Peyer's patch (tissue), 4 donors: ENCODE measurements around the gene DNAJC8. TPM values are rescaled to one million over a fixed set of nuclear protein-coding genes. Genes with fewer than 3 reads are reported as not detected.
A peak's percentile ranks its signal among the peaks of the same experiment; 100 is the strongest.

Experiments
- DNase-seq, 3 donors: peaks; one replicate each; pipeline ENCODE4 v3.0.0-alpha.2; 2017 to 2019
- H3K27ac ChIP-seq, 4 donors: fragments of 200-600 bp; sonication (generic); one replicate each; pipeline ENCODE4 v1.5.1; 2016 to 2019
- H3K27me3 ChIP-seq, 2 donors: fragments of 200-600 bp; sonication (generic); one replicate each; pipeline ENCODE4 v1.5.1; 2019
- H3K36me3 ChIP-seq, 3 donors: fragments of 200-600 bp; sonication (generic); one replicate each; pipeline ENCODE4 v1.5.1; 2016 to 2019
- H3K4me1 ChIP-seq, 4 donors: fragments of 200-600 bp; sonication (generic); one replicate each; pipeline ENCODE4 v1.5.1; 2016 to 2019
- H3K4me3 ChIP-seq, 4 donors: fragments of 200-600 bp; sonication (generic); 1 replicate in 3 of 4; 2 replicates in 1 of 4; pipeline ENCODE4 v1.5.1; 2016 to 2019; ENCODE audit warnings: mild to moderate bottlenecking in 1 of 4
- H3K9me3 ChIP-seq, 4 donors: fragments of 200-600 bp; sonication (generic); one replicate each; pipeline ENCODE4 v1.5.1; 2016 to 2019; ENCODE audit warnings: mild to moderate bottlenecking in 1 of 4
- POLR2A ChIP-seq, 2 donors: fragments of 450-650 bp; IDR thresholded peaks; one replicate each; pipeline ENCODE4 v1.5.1; 2017; ENCODE audit warnings: antibody characterized with exemption in 2 of 2, mild to moderate bottlenecking in 2 of 2, moderate library complexity in 2 of 2
- total RNA-seq, 4 donors: library from RNA; depleted of rRNA; stranded (reverse); fragments of >200 nt; gene quantifications; one replicate each; pipeline ENCODE4 v1.1.0, GENCODE V29; 2016
- TF ChIP-seq, protein P1 (sequence below), 6 experiments: fragments of 450-650 bp in 4 of 6; fragments of 200-600 bp in 2 of 6; sonication (generic) in 1 of 6; IDR thresholded peaks; one replicate each; pipeline ENCODE4 v1.5.1; 2017 to 2019; ENCODE audit warnings: antibody characterized with exemption in 6 of 6, mild to moderate bottlenecking in 3 of 6, moderate library complexity in 1 of 6

Gene DNAJC8
- total RNA-seq, 4 donors from 2014 or later = 25.9 to 52.8 (median 33.0) TPM

DNA sequence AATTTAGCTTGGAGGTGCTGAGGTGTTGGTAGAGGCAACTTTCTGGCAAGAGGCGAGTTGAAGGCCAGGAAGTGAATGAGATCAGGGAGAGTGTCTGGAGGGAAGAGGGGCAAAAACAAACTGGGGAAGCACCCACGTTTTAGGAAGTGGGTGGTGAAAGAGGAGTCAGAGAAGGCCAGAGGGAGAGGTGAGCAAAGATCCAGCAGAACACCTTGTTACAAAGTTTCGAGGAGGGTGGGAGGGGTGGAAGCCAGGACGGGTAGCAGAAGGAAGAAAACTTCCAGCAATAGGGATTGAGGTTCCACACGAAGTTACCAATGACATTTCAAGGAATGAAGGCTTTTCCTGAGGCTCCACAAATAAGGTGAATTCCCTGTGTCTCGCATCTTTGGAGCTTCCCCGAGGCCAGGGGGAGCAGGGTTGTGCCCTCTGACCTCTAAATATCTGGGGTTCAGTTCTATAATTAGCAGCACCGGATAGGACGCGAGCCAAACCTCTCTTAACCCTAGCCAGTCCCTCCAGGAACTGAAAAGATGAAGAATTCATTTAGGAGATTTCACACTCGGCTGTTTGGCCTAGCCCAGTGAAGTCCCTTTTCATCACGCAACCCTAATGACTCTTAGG is 25.9 kb upstream of the DNAJC8 start:
- Histone ChIP-seq H3K27ac (peak overlapping the region in 2 of 4 donors; percentile 67 to 94), H3K4me3 (peak overlapping the region; percentile 68 to 99 (median 86)), H3K9me3 (no peaks in the 10 kb centered on the region), H3K36me3 (no peaks in the 10 kb centered on the region), H3K4me1 (peaks cover 0 to 33% (median 0%) of the 10 kb centered on the region in 4 donors), H3K27me3 (no peaks in the 10 kb centered on the region)
- TF ChIP-seq POLR2A (IDR thresholded peaks at IDR 0.05) = no peak
- TF ChIP-seq, protein P1, sequence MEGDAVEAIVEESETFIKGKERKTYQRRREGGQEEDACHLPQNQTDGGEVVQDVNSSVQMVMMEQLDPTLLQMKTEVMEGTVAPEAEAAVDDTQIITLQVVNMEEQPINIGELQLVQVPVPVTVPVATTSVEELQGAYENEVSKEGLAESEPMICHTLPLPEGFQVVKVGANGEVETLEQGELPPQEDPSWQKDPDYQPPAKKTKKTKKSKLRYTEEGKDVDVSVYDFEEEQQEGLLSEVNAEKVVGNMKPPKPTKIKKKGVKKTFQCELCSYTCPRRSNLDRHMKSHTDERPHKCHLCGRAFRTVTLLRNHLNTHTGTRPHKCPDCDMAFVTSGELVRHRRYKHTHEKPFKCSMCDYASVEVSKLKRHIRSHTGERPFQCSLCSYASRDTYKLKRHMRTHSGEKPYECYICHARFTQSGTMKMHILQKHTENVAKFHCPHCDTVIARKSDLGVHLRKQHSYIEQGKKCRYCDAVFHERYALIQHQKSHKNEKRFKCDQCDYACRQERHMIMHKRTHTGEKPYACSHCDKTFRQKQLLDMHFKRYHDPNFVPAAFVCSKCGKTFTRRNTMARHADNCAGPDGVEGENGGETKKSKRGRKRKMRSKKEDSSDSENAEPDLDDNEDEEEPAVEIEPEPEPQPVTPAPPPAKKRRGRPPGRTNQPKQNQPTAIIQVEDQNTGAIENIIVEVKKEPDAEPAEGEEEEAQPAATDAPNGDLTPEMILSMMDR (IDR thresholded peaks at IDR 0.05) = no peak
- DNase-seq = no peak

DNA sequence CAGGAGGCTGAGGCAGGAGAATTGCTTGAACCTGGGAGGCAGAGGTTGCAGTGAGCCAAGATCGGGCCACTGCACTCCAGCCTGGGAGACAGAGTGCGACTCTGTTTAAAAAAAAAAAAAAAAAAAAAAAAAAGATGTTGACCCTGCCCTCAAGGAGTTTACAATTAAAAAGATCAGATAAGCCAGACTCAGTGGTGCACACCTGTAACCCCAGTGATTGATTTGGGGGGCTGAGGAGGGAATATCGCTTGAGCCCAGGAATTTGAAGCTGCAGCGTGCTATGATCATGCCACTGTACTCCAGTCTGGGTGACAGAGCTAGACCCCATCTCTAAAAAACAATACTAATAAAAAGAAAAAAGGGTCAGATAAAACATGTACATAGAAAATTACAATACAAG is 24.9 kb upstream of the DNAJC8 start:
- DNase-seq = no peak
- no peaks in the 10 kb centered on the region for H3K36me3 ChIP-seq
- H3K27me3 ChIP-seq = no peaks in the 10 kb centered on the region
- H3K4me1 ChIP-seq = peaks cover 0 to 24% (median 0%) of the 10 kb centered on the region in 4 donors
- no peaks in the 10 kb centered on the region for H3K9me3 ChIP-seq
- H3K27ac ChIP-seq = no peak overlapping the region
- H3K4me3 ChIP-seq = no peak overlapping the region
- no peak for TF ChIP-seq POLR2A (IDR thresholded peaks at IDR 0.05)
- TF ChIP-seq, protein P1 (IDR thresholded peaks at IDR 0.05) = no peak

DNA sequence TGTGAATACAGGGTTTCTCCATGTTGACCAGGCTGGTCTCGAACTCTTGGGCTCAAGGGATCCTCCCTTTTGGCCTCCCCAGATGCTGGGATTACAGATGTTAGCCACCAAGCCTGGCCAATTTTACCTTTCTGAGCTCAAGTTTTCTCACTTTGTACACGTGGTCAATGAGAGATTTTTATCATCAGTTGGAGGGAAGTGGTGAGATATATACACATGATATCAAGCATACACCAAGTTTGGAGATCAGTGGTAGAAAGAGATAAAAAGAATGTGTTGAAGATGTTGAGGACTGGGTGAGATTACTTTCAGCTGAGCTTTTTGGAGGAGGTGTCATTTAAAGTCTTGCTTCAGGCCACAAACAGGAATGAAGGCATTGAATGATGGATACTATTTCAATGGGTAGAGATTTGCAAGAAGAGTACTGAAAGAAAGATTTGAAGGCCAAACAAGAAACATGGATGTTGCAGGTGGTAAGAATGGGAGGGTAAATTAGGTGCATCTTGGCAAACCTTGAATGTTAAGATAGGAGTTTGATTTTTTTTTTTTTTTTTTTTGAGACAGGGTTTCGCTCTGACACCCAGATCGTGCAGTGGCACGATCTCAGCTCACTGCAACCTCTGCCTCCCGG is 23.5 kb upstream of the DNAJC8 start:
- no peak for TF ChIP-seq POLR2A (IDR thresholded peaks at IDR 0.05)
- TF ChIP-seq, protein P1 (IDR thresholded peaks at IDR 0.05) = no peak
- H3K36me3 ChIP-seq = no peaks in the 10 kb centered on the region
- H3K4me3 ChIP-seq = no peak overlapping the region
- peaks cover 0 to 12% (median 0%) of the 10 kb centered on the region in 4 donors for H3K4me1 ChIP-seq
- DNase-seq = no peak
- peak overlapping the region in 1 of 4 donors; percentile 3 for H3K27ac ChIP-seq
- H3K27me3 ChIP-seq = no peaks in the 10 kb centered on the region
- H3K9me3 ChIP-seq = no peaks in the 10 kb centered on the region

DNA sequence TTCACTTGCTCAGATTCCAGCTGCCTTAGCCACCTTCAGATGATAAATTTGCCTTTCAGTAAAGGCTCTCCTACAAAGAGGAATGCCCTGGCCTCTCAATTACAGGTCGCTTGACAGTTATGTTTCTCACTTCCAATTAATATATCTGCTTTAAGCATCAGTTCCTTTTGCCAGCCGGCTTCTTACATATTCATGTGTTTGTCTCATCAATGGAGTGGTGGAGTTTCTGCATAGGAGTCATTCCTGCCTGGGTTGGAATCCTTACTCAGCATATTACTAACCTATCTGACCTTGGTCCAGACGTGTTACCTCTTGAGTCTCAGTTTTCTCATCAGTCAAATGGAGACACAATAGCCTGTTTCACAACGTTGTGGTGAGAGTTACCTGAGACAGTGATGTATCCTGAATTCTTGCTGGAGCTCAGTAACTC is 17.1 kb upstream of the DNAJC8 start:
- Histone ChIP-seq H3K27me3 (no peaks in the 10 kb centered on the region), H3K27ac (no peak overlapping the region), H3K36me3 (no peaks in the 10 kb centered on the region), H3K9me3 (no peaks in the 10 kb centered on the region), H3K4me1 (peaks cover 9 to 22% (median 16%) of the 10 kb centered on the region in 4 donors), H3K4me3 (no peak overlapping the region)
- no peak for TF ChIP-seq POLR2A (IDR thresholded peaks at IDR 0.05)
- TF ChIP-seq, protein P1 (IDR thresholded peaks at IDR 0.05) = no peak
- no peak for DNase-seq

DNA sequence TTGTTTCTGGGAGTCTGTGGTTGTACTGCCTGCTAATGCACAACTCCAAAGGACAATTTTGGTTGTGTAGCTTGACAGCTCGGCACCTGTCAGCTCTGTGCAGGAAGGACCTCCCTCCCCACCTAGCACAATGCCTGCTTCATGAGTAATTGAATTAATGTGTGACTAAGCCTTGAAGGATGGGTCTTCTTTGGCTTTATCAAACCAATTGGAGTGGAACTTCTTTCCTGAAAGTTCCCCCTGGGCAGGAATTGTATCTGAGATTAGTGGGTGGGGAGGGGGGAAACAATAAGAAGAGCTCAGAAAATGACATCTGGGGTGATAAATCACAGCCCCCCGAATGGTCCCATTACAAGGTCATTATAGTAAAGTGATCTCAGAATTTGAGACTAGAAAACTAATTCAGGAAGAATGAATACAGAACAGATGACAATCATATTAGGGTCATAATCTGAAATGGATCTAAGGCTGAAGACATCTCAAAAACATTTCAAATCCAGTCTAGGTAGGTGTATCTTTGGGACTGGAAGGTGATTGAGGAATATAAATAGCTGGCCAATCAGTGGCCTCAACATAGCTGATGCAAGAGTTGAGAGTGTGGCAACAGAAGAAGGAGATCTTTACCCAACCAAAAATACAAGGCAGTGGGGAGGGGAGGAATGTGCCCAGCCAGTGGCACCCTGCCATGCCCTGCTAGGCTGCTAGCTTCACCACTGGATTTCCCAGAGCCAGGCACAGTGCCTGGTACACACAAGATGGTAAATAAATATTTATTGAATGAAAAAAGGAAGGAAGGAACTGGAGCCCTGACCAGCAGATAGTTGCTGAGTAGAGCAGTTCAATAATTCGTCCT is 16.4 kb upstream of the DNAJC8 start:
- TF ChIP-seq, protein P1 (IDR thresholded peaks at IDR 0.05) = no peak
- TF ChIP-seq POLR2A (IDR thresholded peaks at IDR 0.05) = no peak
- peaks cover 9 to 29% (median 17%) of the 10 kb centered on the region in 4 donors for H3K4me1 ChIP-seq

More for the DNA sequence above, 16.4 kb upstream of the DNAJC8 start:
- Histone ChIP-seq H3K27me3 (no peaks in the 10 kb centered on the region), H3K9me3 (no peaks in the 10 kb centered on the region), H3K4me3 (peak overlapping the region in 2 of 4 donors; percentile 7 to 12), H3K27ac (peak overlapping the region; percentile 77 to 93 (median 86)), H3K36me3 (no peaks in the 10 kb centered on the region)
- DNase-seq = peak in 1 of 3 donors; percentile 47
